Measurements from ENCODE around the gene ARHGAP18.
A peak's percentile ranks its signal among the peaks of the same experiment; 100 is the strongest.

ARHGAP18 gene, protein sequence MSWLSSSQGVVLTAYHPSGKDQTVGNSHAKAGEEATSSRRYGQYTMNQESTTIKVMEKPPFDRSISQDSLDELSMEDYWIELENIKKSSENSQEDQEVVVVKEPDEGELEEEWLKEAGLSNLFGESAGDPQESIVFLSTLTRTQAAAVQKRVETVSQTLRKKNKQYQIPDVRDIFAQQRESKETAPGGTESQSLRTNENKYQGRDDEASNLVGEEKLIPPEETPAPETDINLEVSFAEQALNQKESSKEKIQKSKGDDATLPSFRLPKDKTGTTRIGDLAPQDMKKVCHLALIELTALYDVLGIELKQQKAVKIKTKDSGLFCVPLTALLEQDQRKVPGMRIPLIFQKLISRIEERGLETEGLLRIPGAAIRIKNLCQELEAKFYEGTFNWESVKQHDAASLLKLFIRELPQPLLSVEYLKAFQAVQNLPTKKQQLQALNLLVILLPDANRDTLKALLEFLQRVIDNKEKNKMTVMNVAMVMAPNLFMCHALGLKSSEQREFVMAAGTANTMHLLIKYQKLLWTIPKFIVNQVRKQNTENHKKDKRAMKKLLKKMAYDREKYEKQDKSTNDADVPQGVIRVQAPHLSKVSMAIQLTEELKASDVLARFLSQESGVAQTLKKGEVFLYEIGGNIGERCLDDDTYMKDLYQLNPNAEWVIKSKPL

DNA sequence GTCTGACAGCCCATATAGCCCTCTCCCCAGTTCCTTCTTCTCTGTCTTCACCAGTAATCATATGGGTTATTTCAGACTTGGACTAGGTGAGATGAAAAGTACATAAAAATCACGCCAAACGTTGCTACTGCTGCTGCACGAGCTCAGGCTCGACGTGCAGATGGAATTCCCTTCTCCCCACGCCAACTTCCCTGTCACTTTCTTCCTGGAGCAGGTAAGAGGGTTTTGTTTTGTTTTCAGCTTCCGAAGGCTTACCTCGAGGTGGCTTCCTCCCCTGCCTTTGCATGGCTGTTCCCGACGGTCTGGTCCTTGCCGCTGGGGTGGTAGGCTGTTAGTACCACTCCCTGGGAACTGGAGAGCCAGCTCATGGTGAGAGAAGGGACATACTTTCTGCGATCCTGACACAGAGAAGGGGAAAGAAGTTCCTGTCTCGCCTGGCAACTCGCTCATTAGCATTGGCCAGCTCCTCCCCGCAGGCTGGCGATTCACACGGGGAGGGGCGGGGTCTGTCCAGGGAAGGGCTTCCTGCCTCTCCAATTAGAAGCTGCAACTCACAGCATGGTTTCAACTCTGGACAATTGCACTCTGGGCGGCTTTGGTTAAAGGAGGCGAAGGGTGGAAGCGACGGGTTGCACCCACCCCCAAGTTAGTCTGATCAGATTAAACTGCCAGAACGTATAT is at the start of gene ARHGAP18:
TSS of gene ARHGAP18 (minus strand) at position 409 of the 681 bp plus-strand sequence. CDS start at position 368, 41 bp downstream.
- DNase-seq (ENCODE audit: low read depth in 2 of 2): peak; percentile 40 to 43

DNA sequence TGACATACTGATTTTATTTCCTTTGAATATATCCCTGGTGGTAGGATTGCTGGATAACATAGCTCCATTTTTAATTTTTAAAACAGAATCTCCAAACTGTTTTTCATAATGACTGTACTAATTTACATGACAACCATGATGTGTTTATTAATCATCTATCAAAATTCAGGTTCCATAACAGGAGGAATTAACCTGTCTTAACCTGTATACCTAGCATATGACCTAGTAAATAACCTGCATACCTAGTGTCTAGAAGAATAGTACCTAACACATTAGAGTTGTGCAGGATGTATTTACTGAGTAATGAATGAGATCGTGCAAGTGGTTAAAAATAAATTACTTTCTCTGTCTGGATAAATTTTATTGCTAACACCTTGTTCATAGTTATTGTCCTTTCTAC is 45.8 kb upstream of the ARHGAP18 start:
- no peak for DNase-seq (ENCODE audit: low read depth in 2 of 2)

DNA sequence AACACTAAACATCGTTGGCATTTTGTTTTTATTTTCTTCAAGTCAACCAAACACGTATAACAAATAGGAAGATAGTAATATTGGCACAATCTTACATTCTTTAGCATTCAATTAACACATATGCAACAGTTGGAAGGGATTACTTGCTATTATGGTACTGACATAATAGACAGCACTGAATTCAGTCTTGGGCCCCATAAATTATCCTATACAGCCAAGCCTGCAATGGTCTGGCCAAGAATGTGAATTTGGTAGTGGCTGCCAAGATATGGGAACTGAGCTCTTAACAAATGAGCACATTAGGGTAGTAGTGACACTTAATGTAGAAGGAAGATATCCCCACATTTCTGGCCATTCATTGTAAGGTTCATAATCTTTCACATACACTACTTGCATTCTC is 44.8 kb upstream of the ARHGAP18 start:
- DNase-seq (ENCODE audit: low read depth in 2 of 2): no peak

DNA sequence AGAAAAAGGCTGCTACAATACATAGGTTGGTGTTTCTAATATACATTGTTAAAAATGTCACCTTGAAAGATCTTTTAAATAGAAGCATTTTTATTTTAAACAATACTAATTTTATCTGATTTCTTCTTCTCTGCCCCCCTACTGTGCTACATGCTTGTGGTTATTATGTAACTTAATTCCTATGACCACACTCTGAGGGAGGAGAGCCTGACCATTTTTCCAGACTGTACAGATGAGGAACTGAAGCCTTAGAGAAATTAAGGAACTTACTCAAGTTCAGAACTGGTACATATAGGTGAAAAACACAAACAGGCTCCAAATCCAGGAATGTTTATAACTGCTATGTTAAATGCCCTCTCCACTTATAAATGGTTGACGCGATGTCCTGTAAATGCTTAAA is 43.4 kb upstream of the ARHGAP18 start:
- DNase-seq (ENCODE audit: low read depth in 2 of 2): no peak

DNA sequence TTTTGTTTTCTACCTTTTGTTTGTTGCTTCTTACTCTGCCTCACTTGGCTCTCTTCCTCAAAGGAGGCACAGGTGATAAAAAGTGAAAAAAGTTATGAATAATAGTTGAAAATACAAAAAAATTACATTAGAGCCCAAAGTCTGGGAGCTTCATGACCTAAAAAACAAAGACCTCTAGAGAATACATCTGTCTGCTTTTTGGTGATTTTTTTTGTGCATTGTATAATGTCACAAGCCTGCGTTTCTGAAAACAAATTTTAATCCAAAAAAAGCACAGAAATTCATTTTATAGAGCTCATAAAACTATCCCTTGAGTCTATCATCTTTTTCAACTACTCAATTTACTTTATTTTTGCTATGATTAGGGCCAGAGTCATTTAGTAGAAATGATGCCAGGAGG is 41.4 kb upstream of the ARHGAP18 start:
- DNase-seq (ENCODE audit: low read depth in 2 of 2): no peak

DNA sequence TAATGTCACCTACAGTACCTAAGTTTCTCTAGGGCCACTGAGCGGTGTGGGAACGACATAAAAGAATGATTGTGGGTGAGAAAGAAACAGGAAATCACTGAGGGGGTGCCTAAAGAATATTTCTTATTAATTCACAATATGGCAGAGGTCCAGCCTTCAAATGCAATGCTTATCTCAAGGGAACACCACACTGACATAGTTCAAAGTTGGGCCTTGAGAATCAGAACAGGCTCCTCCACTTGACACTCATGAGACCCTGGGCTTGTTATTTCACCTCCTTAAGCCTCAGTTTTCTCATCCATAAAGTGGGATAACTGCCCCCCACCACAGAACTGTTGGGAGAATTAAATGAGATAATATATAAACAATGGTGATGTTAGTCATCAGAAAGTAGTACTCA is 40.4 kb upstream of the ARHGAP18 start:
- DNase-seq (ENCODE audit: low read depth in 2 of 2): no peak

DNA sequence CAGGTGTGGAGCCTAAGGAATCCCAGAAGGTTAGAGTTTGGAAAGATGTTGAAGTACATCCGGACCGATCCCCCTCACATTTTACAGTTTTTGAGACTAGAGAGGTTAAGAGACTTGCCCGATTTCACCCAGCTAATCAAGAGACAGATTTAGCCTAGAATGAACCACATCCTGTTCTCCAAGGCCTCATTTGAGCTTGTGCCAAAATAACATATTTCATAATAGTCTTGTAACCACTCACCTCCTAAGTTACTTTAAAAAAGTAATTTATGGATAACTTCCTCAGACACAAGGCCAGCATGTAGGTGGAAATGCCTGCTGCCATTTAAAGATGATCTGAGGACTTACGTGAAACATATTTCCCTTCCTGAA is 39.8 kb upstream of the ARHGAP18 start:
- no peak for DNase-seq (ENCODE audit: low read depth in 2 of 2)

DNA sequence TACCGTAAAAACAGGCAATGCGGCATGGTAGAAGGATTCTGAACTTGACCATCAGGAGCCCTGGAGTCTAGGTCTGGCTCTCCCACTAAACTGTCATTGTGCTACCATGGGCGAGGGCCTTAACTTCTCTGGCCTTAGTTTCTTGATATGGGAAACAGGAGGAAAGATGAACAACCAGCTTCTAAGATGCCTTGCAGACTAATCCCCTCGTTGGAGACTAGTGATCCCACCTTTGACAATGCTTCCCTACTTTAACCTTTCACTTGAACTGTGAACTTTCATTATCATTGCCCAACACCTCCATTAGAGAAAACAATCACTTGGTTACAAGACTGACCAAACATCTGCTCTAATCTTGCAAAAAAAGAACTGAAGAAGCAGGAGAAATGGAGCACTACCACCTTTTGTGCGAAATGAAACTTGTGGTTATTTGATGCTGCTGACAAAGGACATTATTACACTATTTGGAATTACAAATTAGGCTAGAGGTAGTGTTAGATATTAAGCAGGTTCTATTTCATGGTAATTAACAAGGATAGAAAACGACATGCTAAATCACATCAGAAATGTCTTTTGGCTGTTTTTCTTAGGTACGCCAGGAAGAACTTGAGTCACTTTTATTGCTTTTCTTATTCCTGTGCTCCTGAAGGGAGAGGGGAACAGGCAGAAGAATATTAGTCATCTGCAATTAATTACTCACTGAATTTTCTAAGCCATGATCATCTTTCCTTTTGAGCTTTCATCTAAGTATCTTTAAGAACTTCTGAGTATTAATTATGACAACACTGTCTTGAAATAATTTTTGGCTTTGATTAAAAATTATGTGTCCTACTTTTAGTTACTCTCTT is 39.1 kb upstream of the ARHGAP18 start:
- DNase-seq (ENCODE audit: low read depth in 2 of 2): no peak

DNA sequence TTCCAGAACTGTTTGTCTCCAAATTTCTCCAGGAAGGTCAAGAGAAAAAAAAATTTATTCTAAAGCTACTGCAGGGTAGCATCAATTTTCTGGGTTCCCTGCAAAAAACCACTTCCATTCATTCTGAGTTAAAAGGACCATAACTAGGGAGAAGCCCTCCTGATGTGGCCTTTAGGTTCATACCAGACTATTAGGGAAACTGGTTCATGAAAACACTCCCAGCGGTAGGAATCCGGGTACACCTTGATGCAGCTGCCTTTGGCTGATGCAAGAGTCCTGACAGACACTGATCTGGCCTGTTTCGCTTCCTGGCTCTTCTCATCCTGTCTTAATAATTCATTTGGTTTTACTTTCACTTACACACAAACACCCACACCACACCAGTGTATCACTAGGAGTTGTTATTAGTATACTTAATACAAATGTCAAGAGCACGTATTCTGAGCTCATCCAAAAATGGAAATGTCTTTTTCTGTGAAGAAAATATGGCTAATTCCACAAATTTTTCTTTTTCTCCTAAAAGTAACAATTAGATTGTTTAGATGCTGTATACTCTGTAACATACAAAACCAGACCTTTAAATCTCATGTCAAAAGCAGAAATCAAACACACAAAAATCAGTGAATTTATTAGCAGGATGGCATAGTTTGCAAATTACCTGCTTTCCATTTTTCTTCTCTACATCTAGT is 38.4 kb upstream of the ARHGAP18 start:
- no peak for DNase-seq (ENCODE audit: low read depth in 2 of 2)

DNA sequence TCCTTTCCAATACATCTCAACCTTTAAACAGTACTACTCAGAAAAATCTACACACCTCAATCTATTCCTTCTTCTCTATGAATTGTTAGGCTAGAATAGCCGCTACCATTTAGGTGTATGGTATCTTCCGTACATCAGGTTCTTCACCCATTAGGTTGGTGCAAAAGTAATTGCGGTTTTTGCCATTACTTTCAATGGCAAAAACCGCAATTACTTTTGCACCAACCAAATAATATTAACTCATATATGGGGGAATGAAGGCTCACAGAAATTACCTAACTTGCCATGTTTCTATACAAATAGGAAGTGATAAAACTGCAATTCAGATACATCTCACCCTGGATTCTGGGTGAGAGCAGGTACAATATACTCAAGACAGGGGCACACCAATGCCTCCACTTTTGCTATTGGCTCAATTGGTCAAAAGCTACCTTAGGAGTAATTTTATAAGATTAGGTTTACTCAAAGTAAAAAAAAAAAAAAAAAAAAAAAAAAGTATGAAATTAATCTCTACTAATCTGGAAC is 37.7 kb upstream of the ARHGAP18 start:
- DNase-seq (ENCODE audit: low read depth in 2 of 2): no peak

DNA sequence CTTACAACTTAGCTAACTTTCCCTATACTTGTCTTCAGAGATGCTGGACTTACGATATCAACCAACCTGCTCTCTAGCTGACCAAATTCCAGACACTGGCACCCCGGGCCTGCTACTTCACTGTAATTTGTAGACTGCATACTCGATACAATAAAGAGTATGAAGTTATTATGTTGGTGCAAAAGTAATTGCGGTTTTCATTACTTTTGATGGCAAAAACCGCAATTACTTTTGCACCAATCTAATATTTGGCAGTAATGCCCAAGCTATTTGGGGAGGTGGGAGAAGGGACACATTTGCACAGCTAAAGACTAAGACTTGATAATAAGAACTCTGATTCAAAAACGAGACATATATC is 34.9 kb upstream of the ARHGAP18 start:
- DNase-seq (ENCODE audit: low read depth in 2 of 2): no peak

DNA sequence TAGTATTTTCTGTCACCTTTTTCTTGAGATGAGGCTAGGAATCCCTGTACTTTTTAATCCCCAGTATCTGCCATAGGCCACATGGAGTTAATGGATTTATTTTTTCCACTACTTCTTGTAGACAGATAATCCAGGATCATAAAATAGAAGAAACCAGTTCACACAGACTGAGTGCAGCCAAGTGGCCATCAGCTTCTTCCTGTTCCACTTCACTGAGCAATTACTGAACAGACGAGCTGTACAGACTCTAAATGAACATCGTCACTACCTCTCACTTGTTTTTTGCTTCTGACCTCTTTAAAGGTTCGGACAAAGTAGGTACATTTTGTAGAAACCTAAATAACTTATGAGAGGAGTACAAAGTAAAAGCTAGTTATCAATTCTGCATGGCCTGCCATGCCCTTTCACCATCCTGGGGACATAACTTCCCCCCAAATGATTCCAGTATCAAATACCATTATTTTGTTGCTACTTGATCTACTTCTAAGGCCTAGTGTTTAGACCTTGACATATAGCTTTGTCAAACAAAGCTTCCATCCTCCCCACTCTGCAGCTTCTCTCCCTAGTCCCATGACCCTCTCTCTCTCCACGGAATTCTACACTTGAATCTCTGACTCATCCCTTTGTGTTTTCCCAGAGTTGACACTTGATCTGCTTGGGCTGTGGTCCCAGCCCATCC is 34.4 kb upstream of the ARHGAP18 start:
- DNase-seq (ENCODE audit: low read depth in 2 of 2): no peak

DNA sequence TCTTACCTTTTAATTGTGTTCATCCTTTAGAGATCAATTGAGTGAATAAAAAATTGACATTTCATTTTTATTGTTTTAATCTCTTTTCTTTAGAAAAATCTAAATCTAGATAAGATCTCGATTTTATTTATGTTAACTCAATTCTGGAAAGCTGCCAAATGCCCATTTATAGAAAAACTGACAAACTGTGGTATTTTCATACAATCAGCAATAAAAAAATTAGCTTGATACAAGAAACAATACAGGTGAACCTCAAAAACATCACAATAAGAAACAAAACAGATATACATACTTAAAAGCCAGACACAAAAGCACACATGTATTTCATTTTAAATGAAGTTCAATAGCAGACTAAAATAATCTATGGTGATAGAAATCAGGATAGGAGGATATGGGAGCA is 30.0 kb upstream of the ARHGAP18 start:
- no peak for DNase-seq (ENCODE audit: low read depth in 2 of 2)

DNA sequence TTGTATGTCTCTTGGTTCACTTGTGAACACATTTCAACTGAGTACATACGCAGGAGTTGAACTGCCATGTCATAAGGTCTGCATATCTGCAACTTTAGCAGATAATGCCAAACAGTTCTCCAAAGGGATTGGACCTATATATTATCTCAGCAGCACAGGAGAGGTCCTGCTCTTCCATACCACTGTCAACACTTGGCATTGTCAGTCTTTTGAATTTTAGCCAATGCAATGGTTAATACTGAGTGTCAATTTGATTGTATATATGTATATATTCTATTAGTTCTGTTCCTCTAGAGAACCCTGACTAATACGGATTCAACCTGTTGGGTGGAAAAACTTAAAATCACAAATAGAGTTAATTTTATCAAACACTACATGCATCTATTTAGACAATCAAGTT is 26.1 kb upstream of the ARHGAP18 start:
- DNase-seq (ENCODE audit: low read depth in 2 of 2): no peak

DNA sequence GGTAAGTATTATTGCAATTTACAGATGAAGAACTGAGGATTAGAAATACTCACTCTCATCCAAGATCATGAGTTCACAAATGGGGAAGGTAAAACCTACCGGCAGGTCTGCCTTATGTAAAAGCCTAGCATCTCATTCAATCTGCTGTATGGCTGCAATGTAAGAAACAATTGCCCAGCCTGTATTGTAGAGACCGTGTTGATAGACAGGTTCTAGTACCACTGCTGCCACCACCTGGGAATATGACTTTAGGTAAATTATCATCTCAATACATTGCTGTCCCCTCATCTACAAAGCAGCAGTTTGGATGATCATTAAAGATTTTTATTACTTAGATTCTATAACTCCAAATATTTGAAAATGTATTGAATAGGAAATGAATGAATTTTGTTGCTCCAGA is 23.3 kb upstream of the ARHGAP18 start:
- no peak for DNase-seq (ENCODE audit: low read depth in 2 of 2)

DNA sequence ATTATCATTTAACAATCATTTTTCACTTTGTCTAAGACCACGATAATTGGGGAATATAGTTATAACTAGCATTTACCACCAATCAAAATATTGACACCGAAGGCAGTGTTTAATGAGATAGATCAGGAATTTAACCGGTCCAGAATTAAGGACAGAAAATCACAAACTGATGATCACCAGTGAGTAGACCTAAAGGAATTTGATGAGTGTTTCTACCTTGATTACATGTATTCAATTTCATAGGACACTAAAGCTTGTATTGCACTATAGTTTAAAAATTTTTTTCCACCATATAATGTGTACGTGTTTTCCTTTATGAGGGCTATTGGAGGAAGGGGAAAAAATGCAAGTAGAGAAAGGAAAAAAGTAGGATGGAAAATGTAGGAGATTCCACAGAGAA is 22.6 kb upstream of the ARHGAP18 start:
- no peak for DNase-seq (ENCODE audit: low read depth in 2 of 2)

DNA sequence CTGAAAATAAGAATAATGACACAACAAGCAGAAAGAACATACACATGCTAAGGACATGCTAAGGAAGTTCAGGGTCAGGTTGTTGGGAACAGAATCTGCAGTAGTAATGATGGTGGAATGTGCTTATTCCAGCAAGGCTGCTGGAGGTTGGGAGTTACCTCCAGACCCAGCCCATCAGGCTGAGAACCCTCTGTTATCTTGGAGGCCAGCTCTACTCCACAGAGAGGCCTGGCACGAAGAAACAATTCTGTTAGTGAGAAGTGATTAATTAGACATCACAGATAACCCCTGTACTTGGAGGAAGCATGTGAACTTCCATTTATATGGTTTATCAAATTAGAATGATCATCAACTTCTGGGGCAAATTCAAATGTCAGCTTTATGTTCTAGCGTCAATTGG is 22.1 kb upstream of the ARHGAP18 start:
- no peak for DNase-seq (ENCODE audit: low read depth in 2 of 2)

DNA sequence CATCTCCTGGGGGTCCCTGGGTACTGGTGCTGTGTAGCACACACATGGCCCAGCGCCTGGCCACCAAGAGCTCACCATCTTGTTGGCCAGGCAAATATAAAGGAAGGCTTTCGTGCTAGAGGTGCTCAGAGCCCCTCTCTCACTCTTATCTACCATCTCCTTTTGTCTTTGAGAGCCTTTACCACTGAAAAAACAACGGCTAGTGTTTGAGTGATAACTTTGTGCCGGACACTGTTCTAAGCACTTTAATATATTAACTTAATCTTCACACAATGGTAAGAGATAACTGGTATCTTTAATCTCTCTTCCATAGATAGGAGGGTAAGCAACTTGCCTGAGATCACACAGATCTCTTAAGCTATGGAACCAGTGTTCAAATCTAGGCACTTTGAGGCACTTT is 21.5 kb upstream of the ARHGAP18 start:
- DNase-seq (ENCODE audit: low read depth in 2 of 2): no peak

DNA sequence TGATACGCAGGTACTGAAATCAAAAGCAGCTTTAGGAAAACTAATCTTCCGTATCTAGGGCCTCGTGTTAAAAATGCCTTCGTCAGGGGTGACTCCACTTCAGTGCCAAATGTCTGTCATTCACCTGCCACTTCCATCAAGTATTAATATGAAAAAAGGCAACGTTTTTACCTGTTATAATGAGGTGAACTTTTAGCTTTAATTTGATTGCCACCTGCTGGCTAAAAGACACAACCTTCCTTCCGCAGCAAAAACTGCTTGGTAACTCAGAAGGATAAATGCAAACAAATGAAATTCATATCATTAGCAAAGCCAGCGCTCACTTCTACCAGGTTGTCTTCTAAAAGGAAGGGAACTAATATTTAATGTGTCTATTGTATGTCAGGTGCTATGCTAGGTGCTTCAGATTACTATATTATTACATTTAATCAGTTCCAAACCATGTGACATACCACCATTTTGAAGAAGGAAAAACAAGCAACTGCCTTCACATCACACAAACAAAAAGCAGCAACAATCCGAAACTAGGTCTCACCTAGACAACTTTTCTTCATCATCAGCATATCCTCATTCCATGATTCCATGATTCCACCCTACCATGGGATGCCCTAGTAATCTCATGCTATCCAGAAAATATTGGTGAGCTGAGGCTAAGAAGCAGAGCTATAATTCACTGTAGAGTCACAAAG is 20.6 kb upstream of the ARHGAP18 start:
- no peak for DNase-seq (ENCODE audit: low read depth in 2 of 2)

DNA sequence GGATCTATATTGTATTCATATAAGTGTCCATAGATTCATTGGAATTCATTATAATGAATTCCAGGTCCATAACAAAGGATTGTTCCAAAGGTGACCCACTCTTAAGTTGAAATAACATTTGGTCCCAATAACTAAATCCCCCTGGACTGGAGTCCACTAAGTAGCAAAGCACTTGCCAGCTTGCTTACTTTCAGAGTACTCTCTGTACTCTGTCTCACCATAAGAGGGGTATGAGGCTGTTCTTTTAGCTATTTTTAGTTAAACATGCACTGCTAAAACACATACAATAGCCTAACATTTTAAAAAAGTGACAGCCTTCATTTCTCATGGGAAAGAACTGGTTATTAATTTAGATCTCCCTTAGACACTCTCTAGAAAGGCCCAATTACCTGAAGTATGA is 16.7 kb upstream of the ARHGAP18 start:
- no peak for DNase-seq (ENCODE audit: low read depth in 2 of 2)

All from stimulated activated CD8-positive, alpha-beta memory T cell treated with anti-CD3 and anti-CD28 coated beads, Interleukin-7, amount 100 ng/mL, for 1 hour (primary cell).